Measurements from ENCODE around the gene CAMSAP2.
"Not testable (repeated sequence)": the region's sequence is repeated elsewhere in the genome, so short reads cannot be mapped to it uniquely, and the experiment has no call there.

Gene CAMSAP2

GRCh38 chr1:200738949-200739651 is 407 bp downstream of the CAMSAP2 start:
- no peak for DNase-seq

- DNase-seq: no peak
These were observed 1.2 kb downstream of the CAMSAP2 start for GRCh38 chr1:200739702-200740570.

GRCh38 chr1:200740571-200741208 is 2.0 kb downstream of the CAMSAP2 start:
- DNase-seq: no peak

DNA sequence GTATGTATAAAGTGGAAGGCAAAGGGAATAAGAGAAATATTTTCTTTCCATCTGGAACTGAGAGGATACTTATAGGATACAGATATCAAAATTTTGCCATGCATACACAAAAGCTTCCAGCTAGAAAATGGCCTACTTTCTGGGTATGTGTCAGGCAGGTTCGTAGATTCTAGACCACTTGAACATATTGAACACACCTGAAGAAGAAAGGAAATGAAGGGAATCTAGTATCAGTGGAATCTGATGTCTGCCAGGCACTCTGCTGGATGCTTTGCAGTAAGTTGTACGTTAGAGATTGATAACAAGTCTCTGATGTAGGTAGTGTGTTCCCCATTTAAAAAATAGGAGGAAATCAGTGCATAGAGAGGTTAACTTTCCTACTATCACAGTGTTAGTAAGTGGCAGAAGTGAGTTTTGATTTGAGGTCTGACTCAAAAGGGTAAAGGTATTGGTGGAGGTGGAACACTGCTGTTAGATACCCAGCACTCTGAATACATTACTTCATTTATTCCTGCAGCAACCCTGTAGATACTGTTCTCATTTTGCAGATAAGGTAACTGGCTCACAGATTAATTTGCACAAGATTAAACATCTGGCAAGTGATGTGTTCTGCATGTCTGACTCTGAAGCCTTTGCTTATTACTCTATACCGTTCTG is 3.0 kb downstream of the CAMSAP2 start:
- no peak for DNase-seq

- no peak for DNase-seq
These were observed 5.5 kb downstream of the CAMSAP2 start for GRCh38 chr1:200744143-200744542.

DNA sequence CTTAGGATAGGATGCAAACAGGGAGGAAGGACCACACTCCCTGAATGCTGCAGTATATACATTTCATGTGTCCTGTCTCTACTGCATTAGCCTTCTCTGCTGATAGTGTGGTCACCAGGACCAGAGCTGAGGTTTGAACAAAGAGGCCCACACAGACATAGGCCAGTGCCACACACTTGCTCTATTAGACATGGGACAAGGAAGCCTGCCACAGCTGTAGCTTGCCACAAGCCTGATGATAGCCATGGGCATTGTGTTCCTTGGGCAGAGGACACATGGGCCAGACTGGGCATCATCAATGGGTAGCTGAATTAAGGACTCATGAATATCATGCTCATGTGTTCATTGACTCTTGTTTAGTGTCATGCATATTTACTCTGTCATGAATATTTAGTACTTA is 10.4 kb downstream of the CAMSAP2 start:
- no peak for DNase-seq

- DNase-seq: not testable (repeated sequence)
These were observed 12.1 kb downstream of the CAMSAP2 start for GRCh38 chr1:200750749-200751148.

DNA sequence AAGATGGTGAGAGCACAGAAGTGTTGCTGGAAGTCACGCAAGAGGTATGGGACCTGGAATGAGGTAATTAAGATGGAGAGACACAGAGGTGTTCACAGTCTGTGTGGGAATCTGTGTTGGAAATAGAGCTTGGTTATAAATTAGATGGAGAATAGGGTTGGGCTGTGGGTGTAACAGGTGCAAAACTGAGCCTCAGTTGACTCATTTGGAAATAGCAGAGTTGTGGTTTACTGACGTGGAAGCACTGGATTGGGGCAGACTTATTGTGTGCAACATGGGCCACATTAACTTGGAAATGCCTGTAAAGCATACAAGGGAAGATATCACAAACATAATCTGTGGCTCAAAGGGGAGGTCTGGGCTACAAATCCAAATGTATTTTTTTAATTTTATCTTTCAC is 13.0 kb downstream of the CAMSAP2 start:
- no peak for DNase-seq

DNA sequence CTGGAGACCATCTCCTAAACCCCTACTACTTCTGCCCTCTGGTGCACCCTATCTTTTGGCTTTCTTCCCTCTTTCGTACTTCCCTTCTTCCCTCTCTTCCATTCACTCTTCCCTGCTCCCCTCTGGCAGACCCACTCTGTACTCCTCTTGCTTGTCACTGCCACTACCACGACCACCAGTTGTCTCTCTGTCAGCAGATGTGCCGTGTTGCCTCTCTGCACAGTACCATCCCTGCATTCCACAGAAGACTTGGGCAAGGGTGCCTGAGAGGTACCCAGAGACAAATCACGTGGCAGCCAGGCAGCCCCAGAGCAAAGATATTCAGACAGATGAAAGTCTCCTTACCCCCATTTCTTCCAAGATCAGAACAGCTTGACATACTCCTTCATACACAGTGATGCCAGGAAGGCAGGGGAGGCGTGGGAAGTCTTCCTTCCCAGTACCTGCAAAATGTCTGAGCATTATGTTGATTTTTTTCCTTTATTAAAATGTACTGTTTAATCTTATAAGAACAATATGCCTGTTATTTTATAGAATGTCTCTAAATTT is 15.0 kb downstream of the CAMSAP2 start:
- no peak for DNase-seq

DNA sequence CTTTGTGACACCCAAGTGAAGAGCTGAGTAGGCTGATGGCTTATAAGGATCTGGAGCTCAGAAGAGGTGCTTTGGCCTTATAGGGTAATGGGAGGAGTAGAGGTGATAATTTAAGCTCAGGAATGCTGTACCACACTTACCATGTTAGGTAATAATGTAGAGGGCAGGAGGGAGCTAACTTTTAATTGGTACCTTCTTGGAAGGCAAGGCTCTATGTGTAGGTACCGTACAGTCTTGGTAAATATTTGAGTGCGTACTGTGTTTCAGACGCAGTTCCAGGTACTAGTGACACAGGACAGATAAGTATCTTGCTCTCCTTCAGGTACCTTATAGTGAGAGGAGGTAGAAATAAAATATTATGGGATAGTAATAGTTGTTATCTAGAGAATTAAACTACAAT is 16.8 kb downstream of the CAMSAP2 start:
- no peak for DNase-seq

GRCh38 chr1:200762089-200762488 is 23.4 kb downstream of the CAMSAP2 start:
- no peak for DNase-seq

DNA sequence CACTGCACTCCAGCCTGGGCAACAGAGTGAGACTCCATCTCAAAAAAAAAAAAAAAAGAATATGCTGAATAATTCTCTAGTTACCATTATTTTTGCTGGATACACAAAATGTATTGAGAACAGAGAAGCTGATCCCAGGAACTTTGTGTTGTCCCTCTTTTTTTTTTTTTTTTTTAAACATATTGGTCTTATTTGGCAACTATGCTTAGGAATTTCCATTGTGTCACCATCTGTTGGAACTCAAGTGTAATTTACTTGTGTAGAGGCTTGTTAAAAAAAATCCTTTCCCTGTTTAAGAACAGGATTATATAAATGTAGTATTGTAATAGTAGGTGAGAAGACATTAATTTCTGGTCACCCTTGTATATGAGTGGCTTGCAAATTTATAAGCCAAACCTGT is 28.6 kb downstream of the CAMSAP2 start:
- DNase-seq: no peak

DNA sequence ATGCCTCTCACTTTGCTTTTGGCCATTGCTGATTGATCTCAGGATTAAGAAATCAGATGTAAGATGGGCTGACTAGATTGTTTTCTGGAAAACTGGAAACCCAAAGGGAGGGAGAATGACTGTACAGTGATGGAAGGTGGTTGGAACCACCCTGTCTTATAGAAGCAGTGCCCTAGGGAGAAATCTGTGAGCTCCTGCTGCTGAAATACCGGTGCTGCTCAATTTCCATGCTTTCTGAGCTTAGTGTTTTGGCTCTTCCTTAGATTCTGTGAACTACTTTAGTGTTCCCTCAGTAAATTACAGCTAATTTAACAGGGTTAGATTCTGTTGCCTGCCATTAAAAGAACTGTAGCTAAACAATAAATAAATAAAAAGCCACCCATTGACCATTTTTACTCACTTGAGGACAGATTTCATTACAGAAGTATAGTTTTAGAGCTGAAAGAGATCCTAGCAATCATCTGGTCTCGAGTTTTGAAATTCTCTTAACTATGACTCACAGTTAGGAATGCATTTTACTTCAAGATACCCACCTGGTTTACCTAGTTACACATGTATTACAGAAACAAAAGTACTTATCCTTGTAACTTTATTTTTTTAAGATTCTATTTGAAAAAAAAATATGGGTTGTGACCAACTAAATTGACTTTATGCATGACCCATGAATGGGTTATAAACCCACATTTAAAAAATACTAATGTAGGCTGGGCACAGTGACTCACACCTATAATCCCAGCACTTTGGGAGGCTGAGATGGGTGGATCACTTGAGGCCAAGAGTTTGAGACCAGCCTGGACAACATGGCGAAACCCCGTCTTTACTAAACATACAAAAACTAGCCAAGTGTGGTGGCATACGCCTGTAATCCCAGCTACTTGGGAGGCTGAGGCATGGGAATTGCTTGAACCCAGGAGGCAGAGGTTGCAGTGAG is 33.2 kb downstream of the CAMSAP2 start:
- no peak for DNase-seq

DNA sequence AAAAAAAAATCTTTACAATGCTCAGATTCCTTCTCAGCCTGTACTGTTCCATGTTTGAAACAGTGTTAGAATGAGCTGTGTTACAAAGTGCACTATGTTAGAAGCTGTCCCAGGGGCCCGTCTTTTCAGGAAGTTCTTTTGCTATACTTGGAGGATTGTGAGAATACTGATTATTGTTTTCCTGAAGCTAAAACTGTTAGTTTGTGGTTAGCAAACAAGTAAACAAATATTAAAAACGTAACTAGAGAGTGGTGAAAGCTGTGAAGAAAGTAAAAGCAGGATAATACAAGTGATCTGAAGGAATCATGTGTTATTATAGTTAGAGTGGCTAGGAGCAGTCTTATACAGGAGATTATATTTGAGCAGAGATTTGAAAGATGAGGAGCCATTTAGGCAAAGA is 35.6 kb downstream of the CAMSAP2 start:
- DNase-seq: no peak

GRCh38 chr1:200774735-200775444 is 36.2 kb downstream of the CAMSAP2 start:
- DNase-seq: no peak

- DNase-seq: no peak
These were observed 37.2 kb downstream of the CAMSAP2 start for GRCh38 chr1:200775850-200776249.

DNA sequence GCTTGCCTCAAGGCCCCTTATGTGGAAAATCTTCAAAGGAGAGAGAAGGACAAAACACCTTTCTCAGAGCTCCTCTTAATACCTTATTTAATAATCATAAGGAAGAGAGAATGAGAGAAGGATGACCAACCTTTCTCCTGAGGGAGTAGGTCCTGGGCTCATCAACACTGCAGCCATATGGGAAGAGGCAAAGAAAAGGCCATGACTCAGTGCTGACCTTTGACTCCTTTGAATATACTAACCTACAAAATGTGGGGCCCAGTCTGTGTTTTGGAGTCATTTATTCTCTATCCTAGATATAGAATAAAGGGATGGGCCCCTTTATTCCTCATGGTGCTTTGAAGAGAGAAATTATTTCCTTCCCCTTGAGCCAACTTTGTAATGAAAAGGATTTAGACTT is 38.3 kb downstream of the CAMSAP2 start:
- DNase-seq: no peak

GRCh38 chr1:200778766-200779165 is 40.1 kb downstream of the CAMSAP2 start:
- DNase-seq: no peak

DNA sequence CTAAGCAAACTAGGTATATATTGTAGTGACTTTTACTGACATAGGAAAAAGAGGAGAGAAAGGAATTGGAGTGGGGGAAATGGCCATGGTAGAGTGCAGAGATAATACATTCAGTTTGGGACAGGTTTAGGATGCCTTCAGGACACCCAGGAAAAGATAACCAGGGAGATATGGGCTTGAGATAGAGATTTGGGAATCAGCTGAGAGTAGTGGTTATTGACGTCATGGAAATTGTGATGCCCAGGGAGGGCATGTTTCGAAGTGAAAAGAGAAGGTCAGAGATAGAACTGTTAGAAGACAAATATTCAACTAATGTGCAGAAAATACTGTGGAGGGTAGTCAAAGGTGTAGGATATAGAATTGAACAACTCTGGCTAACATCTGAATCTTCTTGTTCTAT is 40.6 kb downstream of the CAMSAP2 start:
- DNase-seq: no peak

GRCh38 chr1:200780545-200781369 is 42.1 kb downstream of the CAMSAP2 start:
- no peak for DNase-seq
